ENCODE data around the gene IRF8.

IRF8 gene

GRCh38 chr16:85958731-85959130 lies 59.8 kb downstream of the IRF8 start:
- no peak for DNase-seq (ENCODE audit: low read depth)

- DNase-seq (ENCODE audit: low read depth), result no peak
Observed at GRCh38 chr16:85959686-85960085, 60.7 kb downstream of the IRF8 start.

DNA sequence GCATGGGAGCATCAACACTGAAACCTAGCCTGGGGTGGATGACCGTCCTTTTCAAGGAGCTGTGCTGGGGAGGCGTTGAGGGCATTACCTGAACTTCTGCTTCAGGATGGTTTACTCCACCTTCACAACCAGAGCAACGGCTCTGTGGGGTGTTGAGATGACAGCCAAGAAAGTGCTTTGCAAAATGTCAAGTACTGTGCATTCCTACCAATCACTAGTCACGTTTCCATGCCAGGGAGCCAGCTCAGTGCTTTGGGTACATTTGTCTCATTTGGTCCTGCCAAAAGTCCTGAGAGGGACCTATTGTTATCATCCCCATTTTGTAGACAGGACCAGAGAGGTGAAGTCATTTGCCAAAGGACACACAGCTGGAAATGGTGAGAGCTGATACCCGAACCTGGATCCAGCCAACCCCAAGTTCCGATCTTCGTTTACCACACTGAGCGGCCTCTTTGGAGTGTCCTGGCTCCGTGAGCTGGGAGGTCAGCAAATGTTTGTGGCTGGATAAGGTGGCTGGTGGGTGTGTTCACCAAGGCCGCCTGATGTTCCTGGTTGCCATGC lies 61.6 kb downstream of the IRF8 start:
- no peak for DNase-seq (ENCODE audit: low read depth)

DNA sequence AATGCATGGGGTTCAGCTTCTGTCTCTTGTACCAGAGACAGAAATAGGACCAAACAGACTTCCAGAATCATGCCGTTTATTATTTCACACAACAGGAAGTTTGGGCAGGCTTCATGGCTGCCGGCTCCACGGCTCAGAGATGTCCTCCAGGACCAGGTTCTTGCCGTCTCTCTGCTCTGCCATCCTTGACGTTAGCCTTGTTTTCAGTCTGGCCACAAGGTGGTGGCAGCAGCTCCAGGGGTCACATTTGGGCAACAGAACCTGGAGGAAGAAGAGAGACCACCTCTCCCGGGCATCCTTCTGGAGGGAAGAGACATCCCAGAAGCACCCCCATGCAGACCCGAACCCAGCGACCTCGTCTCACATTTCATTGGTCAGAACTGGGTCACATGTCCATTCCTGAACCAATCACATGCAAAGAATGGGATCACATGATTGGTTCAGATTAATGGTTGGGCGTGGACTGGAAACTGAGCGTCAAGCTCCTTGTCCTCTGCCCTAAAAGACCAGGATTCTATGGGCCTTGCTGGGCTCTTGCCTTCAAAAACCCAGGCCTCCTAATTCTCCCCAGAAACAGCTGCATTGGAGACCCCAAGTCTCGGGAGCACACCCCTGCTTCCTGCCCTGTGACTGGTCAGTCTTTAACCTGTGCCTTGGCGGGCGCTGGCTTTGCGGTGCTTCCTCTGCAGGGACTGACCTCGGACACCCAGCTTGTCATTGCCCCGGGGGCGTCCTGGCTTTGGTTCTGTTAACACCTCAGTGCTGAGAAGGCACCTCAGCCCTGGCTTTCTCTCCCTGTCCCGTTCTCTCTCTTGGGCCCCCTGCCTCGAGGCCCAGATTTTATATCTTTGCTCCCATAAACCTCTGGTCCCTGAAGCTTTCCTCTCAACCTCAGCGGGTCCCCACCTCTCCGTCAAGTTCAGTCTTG lies 63.3 kb downstream of the IRF8 start:
- no peak for DNase-seq (ENCODE audit: low read depth)

DNA sequence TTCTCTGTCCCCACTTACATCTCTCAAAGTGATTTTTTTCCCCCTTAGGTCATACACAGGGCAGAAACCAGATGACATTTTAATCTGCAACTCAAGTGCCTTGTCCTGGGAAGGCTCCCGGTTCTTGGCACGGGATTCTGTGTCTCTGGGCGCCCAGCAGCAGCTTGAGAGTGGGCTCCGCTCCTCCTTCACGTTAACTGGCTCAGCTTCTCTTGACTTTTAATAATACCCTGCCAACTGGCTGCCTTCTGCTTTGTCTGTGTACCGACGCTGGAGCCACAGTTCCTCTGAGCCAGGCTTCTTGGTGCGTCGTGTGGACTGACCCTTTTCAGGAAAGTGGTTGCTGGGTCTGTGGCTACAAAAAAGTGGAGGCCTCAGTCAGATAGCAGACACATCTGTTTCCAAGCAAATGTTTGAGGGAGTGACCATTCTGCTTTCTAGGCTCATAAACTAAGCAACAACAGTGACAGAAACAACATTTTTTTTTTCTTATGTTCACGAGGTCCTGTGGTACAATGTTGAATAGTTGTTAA lies 64.9 kb downstream of the IRF8 start:
- no peak for DNase-seq (ENCODE audit: low read depth)

DNA sequence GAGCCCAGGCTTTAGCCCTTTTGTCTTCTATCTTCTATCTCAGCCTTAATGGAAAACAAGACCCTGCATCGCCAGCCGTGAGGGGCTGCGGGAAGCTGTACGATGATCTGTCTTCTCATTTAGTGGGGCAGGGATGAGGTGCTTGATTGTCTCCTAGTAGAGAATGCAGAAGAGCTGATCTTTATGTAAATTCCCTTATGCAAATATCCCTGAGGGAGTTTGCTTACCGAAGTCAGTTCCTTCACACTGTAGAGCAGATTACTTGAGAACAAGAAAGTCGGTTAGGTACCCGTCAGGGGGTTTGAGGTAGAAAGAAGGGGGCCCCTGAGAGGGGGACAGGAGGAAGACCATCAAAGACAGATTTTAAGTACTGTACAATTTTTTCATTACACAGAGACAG lies 66.2 kb downstream of the IRF8 start:
- DNase-seq (ENCODE audit: low read depth), result no peak

GRCh38 chr16:85967111-85967510 lies 68.1 kb downstream of the IRF8 start:
- no peak for DNase-seq (ENCODE audit: low read depth)

- no peak for DNase-seq (ENCODE audit: low read depth)
Observed at GRCh38 chr16:85968041-85968920, 69.3 kb downstream of the IRF8 start.

- no peak for DNase-seq (ENCODE audit: low read depth)
Observed at GRCh38 chr16:85969159-85969558, 70.2 kb downstream of the IRF8 start.

DNA sequence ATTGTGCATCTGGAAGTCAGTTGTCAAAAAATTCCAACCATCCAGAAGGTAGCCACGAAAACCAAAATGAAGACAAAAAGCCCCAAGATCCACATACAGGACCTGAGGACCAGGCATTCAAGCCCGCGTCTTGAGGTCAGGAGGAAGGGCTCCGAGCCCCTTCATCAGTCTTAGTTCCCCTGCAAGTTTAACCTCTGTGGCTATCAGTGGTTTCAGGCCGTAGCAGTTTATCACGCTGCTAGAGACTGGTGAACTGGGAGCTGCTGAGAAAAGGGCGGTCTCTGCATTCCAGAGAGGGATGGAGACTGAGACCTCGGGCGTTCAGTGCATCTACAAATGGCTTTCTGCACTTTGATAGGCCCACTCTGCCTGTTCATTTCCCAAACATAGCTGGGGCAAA lies 70.6 kb downstream of the IRF8 start:
- DNase-seq (ENCODE audit: low read depth), result no peak

DNA sequence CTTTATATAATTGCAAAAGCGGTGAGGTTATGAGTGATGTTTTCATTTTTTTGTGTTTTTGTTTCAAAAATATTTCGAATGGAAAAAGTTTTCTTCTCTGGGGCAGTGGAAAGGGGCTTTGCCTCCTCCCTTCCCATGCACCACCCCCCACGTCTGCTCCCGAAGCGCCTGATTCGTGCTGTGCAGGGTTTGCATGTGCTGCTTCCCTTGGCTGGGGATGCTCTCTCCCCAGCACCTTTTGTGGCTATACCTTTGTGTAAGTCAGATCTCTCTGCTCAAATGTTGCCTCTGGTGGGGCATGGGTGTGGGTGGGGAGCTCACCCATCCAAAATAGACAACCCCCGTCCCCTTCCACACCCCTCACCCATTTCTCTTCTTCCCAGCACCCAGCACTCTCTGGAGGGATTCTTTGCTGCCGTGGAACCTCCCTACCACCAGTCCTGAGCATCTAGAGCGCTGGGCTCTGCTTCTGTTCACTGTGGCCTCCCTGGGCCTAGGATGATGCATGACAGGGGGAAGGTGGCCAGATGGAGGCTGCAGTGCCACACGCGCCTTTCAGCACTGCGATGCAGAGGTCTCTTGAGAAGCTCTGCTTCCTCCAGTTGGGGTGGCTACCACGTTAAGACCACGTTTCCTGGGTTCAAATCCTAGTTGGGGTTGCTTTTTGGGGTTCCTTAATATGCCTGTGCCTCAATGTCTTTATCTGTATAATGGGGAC lies 71.2 kb downstream of the IRF8 start:
- DNase-seq (ENCODE audit: low read depth), result no peak

GRCh38 chr16:85970738-85971137 lies 71.8 kb downstream of the IRF8 start:
- DNase-seq (ENCODE audit: low read depth), result no peak

All from stromal cell of bone marrow (primary cell).